ENCODE data around the gene KIAA1671.

- TF ChIP-seq POLR2AphosphoS5 (IDR thresholded peaks at IDR 0.05) (no peak), CTCF (IDR thresholded peaks at IDR 0.05; ENCODE audit: poor library complexity, severe bottlenecking) (no peak), EP300 (conservative IDR thresholded peaks at IDR 0.05; ENCODE audit: poor library complexity, severe bottlenecking) (no peak), SMC3 (conservative IDR thresholded peaks at IDR 0.05; ENCODE audit: poor library complexity) (no peak), RAD21 (conservative IDR thresholded peaks at IDR 0.05) (no peak), REST (IDR thresholded peaks at IDR 0.05; ENCODE audit: borderline replicate concordance) (no peak), EZH2 (IDR thresholded peaks at IDR 0.05; ENCODE audit: borderline replicate concordance, insufficient read depth, low read length, poor library complexity, severe bottlenecking) (no peak), MXI1 (conservative IDR thresholded peaks at IDR 0.05; ENCODE audit: poor library complexity, severe bottlenecking) (no peak), TAF1 (IDR thresholded peaks at IDR 0.05; ENCODE audit: low read depth) (no peak)
These were observed 144.3 kb downstream of the KIAA1671 start for GRCh38 chr22:25096638-25097405.
